Sigmoid colon (tissue), 4 donors: Measurements from ENCODE around the gene NARS2.

Experiments used
- EP300 ChIP-seq, 4 donors: sonication (generic); formaldehyde crosslinking; IDR thresholded peaks; one replicate each; pipeline ENCODE4 v1.6.1; 2017; ENCODE audit warnings: antibody characterized with exemption in 4 of 4
- POLR2A ChIP-seq, 2 donors: fragments of 450-650 bp; IDR thresholded peaks; one replicate each; pipeline ENCODE4 v1.6.1; 2016; ENCODE audit warnings: antibody characterized with exemption in 2 of 2, mild to moderate bottlenecking in 2 of 2, moderate library complexity in 2 of 2
- POLR2AphosphoS5 ChIP-seq, 4 donors: sonication (generic); formaldehyde crosslinking; IDR thresholded peaks; one replicate each; pipeline ENCODE4 v1.6.1; 2017; ENCODE audit warnings: antibody characterized with exemption in 4 of 4
- TF ChIP-seq, protein P1 (sequence below), 4 experiments: fragments of 450-650 bp in 3 of 4; fragments of 200-600 bp in 1 of 4; IDR thresholded peaks; one replicate each; pipeline ENCODE4 v1.5.1; 2016 to 2019; ENCODE audit warnings: antibody characterized with exemption in 4 of 4, mild to moderate bottlenecking in 3 of 4, moderate library complexity in 2 of 4

- TF ChIP-seq, protein P1, sequence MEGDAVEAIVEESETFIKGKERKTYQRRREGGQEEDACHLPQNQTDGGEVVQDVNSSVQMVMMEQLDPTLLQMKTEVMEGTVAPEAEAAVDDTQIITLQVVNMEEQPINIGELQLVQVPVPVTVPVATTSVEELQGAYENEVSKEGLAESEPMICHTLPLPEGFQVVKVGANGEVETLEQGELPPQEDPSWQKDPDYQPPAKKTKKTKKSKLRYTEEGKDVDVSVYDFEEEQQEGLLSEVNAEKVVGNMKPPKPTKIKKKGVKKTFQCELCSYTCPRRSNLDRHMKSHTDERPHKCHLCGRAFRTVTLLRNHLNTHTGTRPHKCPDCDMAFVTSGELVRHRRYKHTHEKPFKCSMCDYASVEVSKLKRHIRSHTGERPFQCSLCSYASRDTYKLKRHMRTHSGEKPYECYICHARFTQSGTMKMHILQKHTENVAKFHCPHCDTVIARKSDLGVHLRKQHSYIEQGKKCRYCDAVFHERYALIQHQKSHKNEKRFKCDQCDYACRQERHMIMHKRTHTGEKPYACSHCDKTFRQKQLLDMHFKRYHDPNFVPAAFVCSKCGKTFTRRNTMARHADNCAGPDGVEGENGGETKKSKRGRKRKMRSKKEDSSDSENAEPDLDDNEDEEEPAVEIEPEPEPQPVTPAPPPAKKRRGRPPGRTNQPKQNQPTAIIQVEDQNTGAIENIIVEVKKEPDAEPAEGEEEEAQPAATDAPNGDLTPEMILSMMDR (IDR thresholded peaks at IDR 0.05) = no peak
- TF ChIP-seq POLR2A (IDR thresholded peaks at IDR 0.05) (no peak), POLR2AphosphoS5 (IDR thresholded peaks at IDR 0.05) (no peak), EP300 (IDR thresholded peaks at IDR 0.05) (no peak)
These were observed 96.1 kb downstream of the NARS2 start for GRCh38 chr11:78478536-78478935.
